Smooth muscle cell (in vitro differentiated cells): ENCODE data around the gene BLNK. TPM values are rescaled to one million over a fixed set of nuclear protein-coding genes. Genes with fewer than 3 reads are reported as not detected.

Experiments used
- DNase-seq: peaks from one replicate; lab custom pipeline; 2025; ENCODE audit not compliant: unreplicated experiment; lab: John Stamatoyannopoulos, UW
- H2AFZ ChIP-seq: fragments of 200-600 bp; sonication (generic); 2 replicates; pipeline ENCODE4 v1.6.0; 2016; ENCODE audit warnings: antibody characterized with exemption, low read depth, mild to moderate bottlenecking
- H3F3A ChIP-seq: fragments of 200-600 bp; sonication (generic); 2 replicates; pipeline ENCODE4 v1.6.0; 2017; ENCODE audit warnings: antibody characterized with exemption, low read depth
- H3K27ac ChIP-seq: fragments of 200-600 bp; sonication (generic); 2 replicates; pipeline ENCODE4 v1.5.1; 2016; ENCODE audit warnings: low read depth, mild to moderate bottlenecking
- H3K27me3 ChIP-seq: fragments of 200-600 bp; sonication (generic); 2 replicates; pipeline ENCODE4 v1.6.1; 2016; ENCODE audit warnings: low read depth, mild to moderate bottlenecking
- H3K36me3 ChIP-seq: fragments of 200-600 bp; sonication (generic); 2 replicates; pipeline ENCODE4 v1.5.1; 2016; ENCODE audit warnings: low read depth
- H3K4me1 ChIP-seq: fragments of 200-600 bp; sonication (generic); 2 replicates; pipeline ENCODE4 v1.5.1; 2016; ENCODE audit warnings: low read depth
- H3K4me2 ChIP-seq: fragments of 200-600 bp; sonication (generic); 2 replicates; pipeline ENCODE4 v1.6.0; 2016; ENCODE audit warnings: mild to moderate bottlenecking
- H3K4me3 ChIP-seq: fragments of 200-600 bp; sonication (generic); 2 replicates; pipeline ENCODE4 v1.5.1; 2016; ENCODE audit warnings: mild to moderate bottlenecking
- H3K79me2 ChIP-seq: fragments of 200-600 bp; sonication (generic); 2 replicates; pipeline ENCODE4 v1.6.0; 2016; ENCODE audit warnings: low read depth, mild to moderate bottlenecking
- H3K9ac ChIP-seq: fragments of 200-600 bp; sonication (generic); 2 replicates; pipeline ENCODE4 v1.6.0; 2016; ENCODE audit warnings: low read depth
- H3K9me3 ChIP-seq: fragments of 200-600 bp; sonication (generic); replicated peaks from 2 replicates; pipeline ENCODE4 v1.5.1; 2016; ENCODE audit warnings: low read depth
- H4K20me1 ChIP-seq: fragments of 200-600 bp; sonication (generic); 2 replicates; pipeline ENCODE4 v1.6.0; 2016; ENCODE audit warnings: low read depth
- CTCF ChIP-seq: fragments of 200-600 bp; sonication (generic); IDR thresholded peaks from 2 replicates; pipeline ENCODE4 v1.5.1; 2017; ENCODE audit warnings: borderline replicate concordance, mild to moderate bottlenecking, antibody characterized with exemption; ENCODE audit not compliant: insufficient read depth, poor library complexity, severe bottlenecking
- WGBS: methylation state at CpG from one replicate; pipeline ENCODE4 v1.1.7; 2016; ENCODE audit warnings: low lambda C conversion rate; 5-methylcytosine and 5-hydroxymethylcytosine counted together
- polyA plus RNA-seq: library from polyadenylated mRNA; unstranded; fragments of >200 nt; fragmentation: Nextera tagmentation; extraction: Ambion mirVana; gene quantifications from 2 replicates; pipeline ENCODE4 v1.2.1, GENCODE V29; 2016
- total RNA-seq: library from RNA; depleted of rRNA; stranded (reverse); fragments of >200 nt; gene quantifications from 2 replicates; pipeline ENCODE4 v1.2.3, GENCODE V29; 2014

The BLNK gene
- total and polyA plus RNA-seq, 2 experiments from 2014 or later, result 1.3 to 6.1 TPM

GRCh38 chr10:96168546-96168945 lies 102.8 kb downstream of the BLNK start:
- 85% methylated on average over 1 of the region's 1 CpG for WGBS
- Histone ChIP-seq H3K27me3 (no peaks in the 10 kb centered on the region), H3K36me3 (no peaks in the 10 kb centered on the region), H3K4me2 (no peak overlapping the region), H3K4me1 (no peaks in the 10 kb centered on the region), H2AFZ (no peak overlapping the region), H3K9ac (no peak overlapping the region), H3K27ac (no peak overlapping the region), H4K20me1 (no peaks in the 10 kb centered on the region), H3K4me3 (no peak overlapping the region), H3K9me3 (no peaks in the 10 kb centered on the region), H3F3A (no peaks in the 10 kb centered on the region), H3K79me2 (no peaks in the 10 kb centered on the region)
- TF ChIP-seq CTCF, result no peak
- DNase-seq, result no peak

GRCh38 chr10:96165726-96166125 lies 105.6 kb downstream of the BLNK start:
- no peak overlapping the region for H3K4me3 ChIP-seq
- WGBS, result 96% methylated on average over 6 of the region's 6 CpGs
- no peak overlapping the region for H3K27ac ChIP-seq
- no peaks in the 10 kb centered on the region for H3K9me3 ChIP-seq
- no peaks in the 10 kb centered on the region for H3F3A ChIP-seq
- no peaks in the 10 kb centered on the region for H4K20me1 ChIP-seq
- H2AFZ ChIP-seq, result no peak overlapping the region
- H3K27me3 ChIP-seq, result no peaks in the 10 kb centered on the region
- H3K4me2 ChIP-seq, result no peak overlapping the region
- H3K4me1 ChIP-seq, result no peaks in the 10 kb centered on the region
- no peak for DNase-seq
- no peaks in the 10 kb centered on the region for H3K36me3 ChIP-seq
- H3K79me2 ChIP-seq, result no peaks in the 10 kb centered on the region
- TF ChIP-seq CTCF, result no peak
- no peak overlapping the region for H3K9ac ChIP-seq

- Histone ChIP-seq H3K4me1 (no peaks in the 10 kb centered on the region), H3K27me3 (no peaks in the 10 kb centered on the region), H4K20me1 (peaks cover under 1% of the 10 kb centered on the region), H3K36me3 (peaks cover 10% of the 10 kb centered on the region), H3K4me3 (no peak overlapping the region), H3K9me3 (no peaks in the 10 kb centered on the region), H3K27ac (peak overlapping the region; percentile 52), H3K9ac (no peak overlapping the region), H3F3A (no peaks in the 10 kb centered on the region), H3K4me2 (no peak overlapping the region), H2AFZ (no peak overlapping the region), H3K79me2 (no peaks in the 10 kb centered on the region)
- TF ChIP-seq CTCF, result no peak
- DNase-seq, result no peak
- 44% methylated on average over 1 of the region's 1 CpG for WGBS
Observed at GRCh38 chr10:96153070-96153469, 118.3 kb downstream of the BLNK start.

- Histone ChIP-seq H3K79me2 (no peaks in the 10 kb centered on the region), H3K9me3 (no peaks in the 10 kb centered on the region), H3K9ac (no peak overlapping the region), H3K4me3 (no peak overlapping the region), H3K4me2 (no peak overlapping the region), H3K27ac (peak overlapping the region; percentile 52), H3K4me1 (no peaks in the 10 kb centered on the region), H3F3A (no peaks in the 10 kb centered on the region), H3K27me3 (no peaks in the 10 kb centered on the region), H4K20me1 (peaks cover 4% of the 10 kb centered on the region), H2AFZ (no peak overlapping the region), H3K36me3 (peaks cover 6% of the 10 kb centered on the region)
- WGBS, result 77% methylated on average over 4 of the region's 4 CpGs
- DNase-seq, result no peak
- no peak for TF ChIP-seq CTCF
Observed at GRCh38 chr10:96152437-96152836, 118.9 kb downstream of the BLNK start.
